HFFc6 (cell line): ENCODE results near the gene AMHR2. TPM values are rescaled to one million over a fixed set of nuclear protein-coding genes. Genes with fewer than 3 reads are reported as not detected.
"Not testable (repeated sequence)": the region's sequence is repeated elsewhere in the genome, so short reads cannot be mapped to it uniquely, and the experiment has no call there.

Experiments
- DNase-seq: peaks from one replicate; pipeline ENCODE4 v3.0.0-alpha.2; 2018
- H3K27ac Mint-ChIP-seq: 2 replicates; pipeline ENCODE4 v1.8.0; 2020; ENCODE audit warnings: mild to moderate bottlenecking, mixed read lengths
- H3K27me3 Mint-ChIP-seq: 2 replicates; pipeline ENCODE4 v1.8.0; 2021; ENCODE audit warnings: mild to moderate bottlenecking, moderate library complexity, mixed read lengths; ENCODE audit not compliant: insufficient read depth
- H3K36me3 Mint-ChIP-seq: 2 replicates; pipeline ENCODE4 v1.8.0; 2021; ENCODE audit warnings: low read depth, mixed read lengths
- H3K4me1 Mint-ChIP-seq: 2 replicates; pipeline ENCODE4 v1.8.0; 2020; ENCODE audit warnings: low read depth, mixed read lengths
- H3K4me3 Mint-ChIP-seq: 2 replicates; pipeline ENCODE4 v1.8.0; 2020; ENCODE audit warnings: mild to moderate bottlenecking, moderate library complexity, mixed read lengths
- H3K9me3 Mint-ChIP-seq: 2 replicates; pipeline ENCODE4 v1.8.0; 2020; ENCODE audit warnings: mild to moderate bottlenecking, mixed read lengths
- total RNA-seq, 6 experiments: library from RNA; stranded (reverse); fragmentation: NEBNext Ultra II Directional; extraction: Animal tissue kit (Norgen Biotek cat#: 25700); gene quantifications; 2 replicates in 1 of 6; 3 replicates in 5 of 6; pipeline ENCODE4 v1.2.3, GENCODE V29; 2021
- TF ChIP-seq, protein P1 (sequence below): fragments of 200-600 bp; sonication (generic); IDR thresholded peaks from 2 replicates; pipeline ENCODE4 v1.5.0; 2021; ENCODE audit warnings: antibody characterized with exemption, mild to moderate bottlenecking

AMHR2 gene
- total RNA-seq, 6 experiments from 2014 or later, result not detected

DNA sequence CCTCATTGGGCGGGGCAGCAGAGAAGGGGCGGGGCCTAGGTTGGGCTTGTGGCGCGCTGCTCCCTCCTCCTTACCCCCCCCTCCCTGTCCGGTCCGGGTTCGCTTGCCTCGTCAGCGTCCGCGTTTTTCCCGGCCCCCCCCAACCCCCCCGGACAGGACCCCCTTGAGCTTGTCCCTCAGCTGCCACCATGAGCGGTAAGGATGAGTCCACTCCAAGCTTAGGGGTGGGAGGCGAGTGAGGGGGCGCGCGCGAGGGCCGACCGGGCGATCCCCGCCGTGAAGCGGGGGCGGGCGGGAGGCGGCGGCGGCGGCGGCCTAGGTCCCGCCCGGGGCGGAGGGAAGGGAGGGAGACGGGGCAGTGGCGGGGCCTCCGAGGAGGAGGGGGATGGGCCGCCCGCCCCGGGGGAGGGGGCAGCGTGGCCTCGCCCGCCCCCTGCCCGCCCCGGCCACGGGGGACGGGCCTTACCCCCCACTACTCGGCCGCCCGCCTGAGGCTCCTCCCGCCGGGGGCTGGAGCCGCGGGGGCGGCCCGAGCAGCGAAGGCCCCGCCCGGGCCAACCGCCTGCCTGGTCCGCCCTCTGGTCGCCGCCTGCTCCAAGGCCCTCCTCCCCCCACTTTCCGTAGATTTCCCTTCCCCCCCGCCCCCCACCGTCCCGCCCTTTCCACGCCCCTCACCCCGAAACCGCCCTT, 43.4 kb upstream of the AMHR2 start, which contains the start of gene SP1:
Gene SP1, plus strand, starts transcription at position 73 of the 690 bp plus-strand sequence. Its CDS starts 116 bp downstream, at position 189.
- Mint-ChIP-seq H3K9me3 (no peaks in the 10 kb centered on the region), H3K27me3 (peaks cover 4% of the 10 kb centered on the region), H3K4me3 (peak within 1 kb of the TSS; percentile 91), H3K4me1 (peaks cover 30% of the 10 kb centered on the region), H3K27ac (peak within 1 kb of the TSS; percentile 85), H3K36me3 (peaks cover 32% of the 10 kb centered on the region)
- DNase-seq, result peak; percentile 85
- TF ChIP-seq, protein P1, sequence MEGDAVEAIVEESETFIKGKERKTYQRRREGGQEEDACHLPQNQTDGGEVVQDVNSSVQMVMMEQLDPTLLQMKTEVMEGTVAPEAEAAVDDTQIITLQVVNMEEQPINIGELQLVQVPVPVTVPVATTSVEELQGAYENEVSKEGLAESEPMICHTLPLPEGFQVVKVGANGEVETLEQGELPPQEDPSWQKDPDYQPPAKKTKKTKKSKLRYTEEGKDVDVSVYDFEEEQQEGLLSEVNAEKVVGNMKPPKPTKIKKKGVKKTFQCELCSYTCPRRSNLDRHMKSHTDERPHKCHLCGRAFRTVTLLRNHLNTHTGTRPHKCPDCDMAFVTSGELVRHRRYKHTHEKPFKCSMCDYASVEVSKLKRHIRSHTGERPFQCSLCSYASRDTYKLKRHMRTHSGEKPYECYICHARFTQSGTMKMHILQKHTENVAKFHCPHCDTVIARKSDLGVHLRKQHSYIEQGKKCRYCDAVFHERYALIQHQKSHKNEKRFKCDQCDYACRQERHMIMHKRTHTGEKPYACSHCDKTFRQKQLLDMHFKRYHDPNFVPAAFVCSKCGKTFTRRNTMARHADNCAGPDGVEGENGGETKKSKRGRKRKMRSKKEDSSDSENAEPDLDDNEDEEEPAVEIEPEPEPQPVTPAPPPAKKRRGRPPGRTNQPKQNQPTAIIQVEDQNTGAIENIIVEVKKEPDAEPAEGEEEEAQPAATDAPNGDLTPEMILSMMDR, result no peak

DNA sequence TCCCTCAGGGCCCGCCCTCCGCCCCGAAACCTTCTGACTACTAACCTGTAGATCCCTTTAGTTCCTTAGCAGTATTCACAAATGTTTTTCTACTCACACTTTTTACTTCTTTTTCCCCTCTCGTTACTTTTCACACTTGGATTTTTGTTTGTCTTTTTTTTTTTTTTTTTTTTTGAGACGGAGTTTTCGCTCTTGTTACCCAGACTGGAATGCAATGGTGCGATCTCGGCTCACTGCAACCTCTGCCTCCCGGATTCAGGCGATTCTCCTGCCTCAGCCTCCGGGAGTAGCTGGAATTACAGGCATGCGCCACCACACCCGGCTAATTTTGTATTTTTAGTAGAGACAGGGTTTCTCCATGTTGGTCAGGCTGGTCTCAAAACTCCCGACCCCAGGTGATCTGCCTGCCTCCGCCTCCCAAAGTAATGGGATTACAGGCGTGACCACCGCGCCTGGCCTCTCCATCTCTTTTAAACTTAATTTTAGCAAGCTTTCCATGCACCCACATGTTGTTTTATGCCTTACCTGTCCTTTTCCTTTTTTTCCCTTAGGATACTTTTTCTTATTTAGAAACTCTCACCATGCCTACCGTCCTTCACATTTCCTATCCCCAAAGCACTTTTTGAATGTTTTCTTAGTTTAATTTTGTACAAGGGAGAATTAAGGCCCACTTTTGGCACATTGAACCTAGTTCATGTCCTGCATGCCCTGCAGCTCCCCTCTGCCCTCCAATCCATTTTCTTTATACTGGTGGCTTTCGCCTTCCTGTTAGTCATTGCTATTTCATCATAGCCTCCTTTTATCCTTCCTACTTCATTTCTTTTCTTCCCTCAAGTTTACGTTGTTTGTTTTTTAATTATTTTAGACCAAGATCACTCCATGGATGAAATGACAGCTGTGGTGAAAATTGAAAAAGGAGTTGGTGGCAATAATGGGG, 42.6 kb upstream of the AMHR2 start:
- DNase-seq, result peak; percentile 34
- Mint-ChIP-seq H3K36me3 (peaks cover 35% of the 10 kb centered on the region), H3K27ac (peak overlapping the region; percentile 85), H3K4me3 (peak overlapping the region; percentile 91), H3K4me1 (peaks cover 33% of the 10 kb centered on the region), H3K9me3 (no peaks in the 10 kb centered on the region), H3K27me3 (peaks cover 4% of the 10 kb centered on the region)
- TF ChIP-seq, protein P1, result no peak

DNA sequence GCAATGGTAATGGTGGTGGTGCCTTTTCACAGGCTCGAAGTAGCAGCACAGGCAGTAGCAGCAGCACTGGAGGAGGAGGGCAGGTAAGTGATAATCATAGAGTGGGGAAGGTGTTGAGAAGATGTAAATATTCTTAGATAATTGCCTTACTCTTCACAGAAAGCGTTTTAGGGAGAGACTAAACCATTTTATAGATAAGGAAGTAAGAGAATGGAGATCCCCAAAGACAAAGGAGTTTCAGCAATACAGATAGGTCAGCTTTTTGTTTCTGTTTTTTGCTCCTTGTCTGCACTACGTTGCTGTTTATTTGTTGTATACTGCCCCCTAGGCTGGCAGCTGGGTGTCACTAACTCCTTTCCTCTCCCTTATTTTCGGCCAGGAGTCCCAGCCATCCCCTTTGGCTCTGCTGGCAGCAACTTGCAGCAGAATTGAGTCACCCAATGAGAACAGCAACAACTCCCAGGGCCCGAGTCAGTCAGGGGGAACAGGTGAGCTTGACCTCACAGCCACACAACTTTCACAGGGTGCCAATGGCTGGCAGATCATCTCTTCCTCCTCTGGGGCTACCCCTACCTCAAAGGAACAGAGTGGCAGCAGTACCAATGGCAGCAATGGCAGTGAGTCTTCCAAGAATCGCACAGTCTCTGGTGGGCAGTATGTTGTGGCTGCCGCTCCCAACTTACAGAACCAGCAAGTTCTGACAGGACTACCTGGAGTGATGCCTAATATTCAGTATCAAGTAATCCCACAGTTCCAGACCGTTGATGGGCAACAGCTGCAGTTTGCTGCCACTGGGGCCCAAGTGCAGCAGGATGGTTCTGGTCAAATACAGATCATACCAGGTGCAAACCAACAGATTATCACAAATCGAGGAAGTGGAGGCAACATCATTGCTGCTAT, 41.7 kb upstream of the AMHR2 start:
- peaks cover 40% of the 10 kb centered on the region for H3K4me1 Mint-ChIP-seq
- H3K9me3 Mint-ChIP-seq, result no peaks in the 10 kb centered on the region
- peaks cover 42% of the 10 kb centered on the region for H3K36me3 Mint-ChIP-seq
- H3K27ac Mint-ChIP-seq, result peak overlapping the region; percentile 85
- TF ChIP-seq, protein P1, result peak; percentile 77
- H3K4me3 Mint-ChIP-seq, result peak overlapping the region; percentile 91
- H3K27me3 Mint-ChIP-seq, result peaks cover 5% of the 10 kb centered on the region
- DNase-seq, result peak; percentile 72

DNA sequence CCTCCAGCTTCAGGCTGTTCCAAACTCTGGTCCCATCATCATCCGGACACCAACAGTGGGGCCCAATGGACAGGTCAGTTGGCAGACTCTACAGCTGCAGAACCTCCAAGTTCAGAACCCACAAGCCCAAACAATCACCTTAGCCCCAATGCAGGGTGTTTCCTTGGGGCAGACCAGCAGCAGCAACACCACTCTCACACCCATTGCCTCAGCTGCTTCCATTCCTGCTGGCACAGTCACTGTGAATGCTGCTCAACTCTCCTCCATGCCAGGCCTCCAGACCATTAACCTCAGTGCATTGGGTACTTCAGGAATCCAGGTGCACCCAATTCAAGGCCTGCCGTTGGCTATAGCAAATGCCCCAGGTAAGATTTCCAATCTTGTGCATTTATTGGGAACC, 40.4 kb upstream of the AMHR2 start:
- H3K27ac Mint-ChIP-seq, result no peak overlapping the region; the same call in 1 of the 2 replicates
- DNase-seq, result no peak
- H3K27me3 Mint-ChIP-seq, result peaks cover 4% of the 10 kb centered on the region
- TF ChIP-seq, protein P1, result no peak
- peak overlapping the region; percentile 91 for H3K4me3 Mint-ChIP-seq
- H3K9me3 Mint-ChIP-seq, result no peaks in the 10 kb centered on the region
- H3K36me3 Mint-ChIP-seq, result peaks cover 44% of the 10 kb centered on the region
- H3K4me1 Mint-ChIP-seq, result peaks cover 51% of the 10 kb centered on the region

DNA sequence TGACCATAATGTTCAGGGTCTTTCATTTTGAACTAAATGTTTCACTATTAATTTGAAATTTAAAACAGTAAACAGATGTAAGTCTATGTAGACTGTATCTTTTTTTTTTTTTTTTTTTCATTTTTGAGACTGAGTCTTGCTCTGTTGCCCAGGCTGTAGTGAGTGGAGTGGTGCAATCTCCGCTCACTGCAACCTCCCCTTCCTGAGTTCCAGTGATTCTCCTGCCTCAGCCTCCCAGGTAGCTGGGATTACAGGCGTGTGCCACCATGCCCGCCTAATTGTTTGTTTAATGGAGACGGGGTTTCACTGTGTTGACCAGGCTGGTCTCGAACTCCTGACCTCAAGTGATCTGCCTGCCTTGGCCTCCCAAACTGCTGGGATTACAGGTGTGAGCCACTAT, 37.3 kb upstream of the AMHR2 start:
- Mint-ChIP-seq H3K27ac (peak overlapping the region; percentile 85), H3K4me1 (peaks cover 75% of the 10 kb centered on the region), H3K4me3 (peak overlapping the region; percentile 61), H3K36me3 (peaks cover 53% of the 10 kb centered on the region)
- not testable (repeated sequence) for DNase-seq, H3K27me3 Mint-ChIP-seq, H3K9me3 Mint-ChIP-seq
